Fibroblast of the aortic adventitia (primary cell): ENCODE results near the gene ATP10A. TPM values are rescaled to one million over a fixed set of nuclear protein-coding genes. Genes with fewer than 3 reads are reported as not detected.

Experiments used
- DNase-seq: peaks from one replicate; pipeline ENCODE4 v3.0.0-alpha.2; 2010; ENCODE audit warnings: low read depth
- H3K4me3 ChIP-seq: 2 replicates; pipeline ENCODE4 v1.5.1; 2011; ENCODE audit warnings: low read depth, mild to moderate bottlenecking, control low read depth, low read length, moderate library complexity
- total RNA-seq: library from RNA; depleted of rRNA; stranded (reverse); fragments of >200 nt; gene quantifications from 2 replicates; pipeline ENCODE4 v1.2.3, GENCODE V29; 2012; ENCODE audit warnings: low replicate concordance
- TF ChIP-seq, protein P1 (sequence below): IDR thresholded peaks from 2 replicates; pipeline ENCODE4 v1.5.1; 2011; ENCODE audit warnings: mild to moderate bottlenecking, low read length, control low read depth, inconsistent platforms; ENCODE audit not compliant: insufficient read depth

ATP10A gene
- total RNA-seq, 1 donor: 4.4 TPM

DNA sequence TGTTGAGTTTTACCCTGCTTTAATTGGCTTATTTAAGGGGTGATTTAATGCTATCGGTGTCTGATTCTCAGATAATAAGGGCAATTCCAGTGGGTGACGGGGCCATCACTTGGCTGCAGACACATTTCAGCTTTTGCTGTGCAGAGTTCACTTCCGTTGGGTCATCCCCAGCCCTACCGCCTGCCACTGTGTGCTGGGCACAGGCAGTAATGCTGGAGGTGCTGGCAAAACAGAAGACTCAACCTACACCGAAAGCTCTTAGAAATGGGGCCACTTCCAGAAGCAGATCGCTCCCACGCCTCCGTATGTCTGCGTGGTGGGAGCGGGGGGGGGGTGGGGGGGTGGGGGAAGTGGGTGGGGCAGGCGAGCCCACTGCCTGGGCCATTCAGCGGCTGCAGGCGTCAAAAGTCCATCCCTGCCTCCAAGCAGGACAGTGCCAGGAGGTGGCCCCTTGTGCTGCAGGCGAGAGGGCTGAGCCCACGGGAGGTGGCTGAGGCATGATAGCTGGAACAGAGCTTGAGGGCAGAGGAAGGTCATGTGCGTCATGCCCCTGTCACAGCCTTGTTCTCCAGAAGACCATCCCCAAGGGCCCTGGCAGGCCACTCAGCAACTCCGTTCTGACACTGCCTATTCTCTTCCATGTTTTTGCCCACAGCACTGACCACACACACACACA lies 128.3 kb downstream of the ATP10A start:
- DNase-seq: no peak
- TF ChIP-seq, protein P1, sequence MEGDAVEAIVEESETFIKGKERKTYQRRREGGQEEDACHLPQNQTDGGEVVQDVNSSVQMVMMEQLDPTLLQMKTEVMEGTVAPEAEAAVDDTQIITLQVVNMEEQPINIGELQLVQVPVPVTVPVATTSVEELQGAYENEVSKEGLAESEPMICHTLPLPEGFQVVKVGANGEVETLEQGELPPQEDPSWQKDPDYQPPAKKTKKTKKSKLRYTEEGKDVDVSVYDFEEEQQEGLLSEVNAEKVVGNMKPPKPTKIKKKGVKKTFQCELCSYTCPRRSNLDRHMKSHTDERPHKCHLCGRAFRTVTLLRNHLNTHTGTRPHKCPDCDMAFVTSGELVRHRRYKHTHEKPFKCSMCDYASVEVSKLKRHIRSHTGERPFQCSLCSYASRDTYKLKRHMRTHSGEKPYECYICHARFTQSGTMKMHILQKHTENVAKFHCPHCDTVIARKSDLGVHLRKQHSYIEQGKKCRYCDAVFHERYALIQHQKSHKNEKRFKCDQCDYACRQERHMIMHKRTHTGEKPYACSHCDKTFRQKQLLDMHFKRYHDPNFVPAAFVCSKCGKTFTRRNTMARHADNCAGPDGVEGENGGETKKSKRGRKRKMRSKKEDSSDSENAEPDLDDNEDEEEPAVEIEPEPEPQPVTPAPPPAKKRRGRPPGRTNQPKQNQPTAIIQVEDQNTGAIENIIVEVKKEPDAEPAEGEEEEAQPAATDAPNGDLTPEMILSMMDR: no peak
- no peak overlapping the region for H3K4me3 ChIP-seq

DNA sequence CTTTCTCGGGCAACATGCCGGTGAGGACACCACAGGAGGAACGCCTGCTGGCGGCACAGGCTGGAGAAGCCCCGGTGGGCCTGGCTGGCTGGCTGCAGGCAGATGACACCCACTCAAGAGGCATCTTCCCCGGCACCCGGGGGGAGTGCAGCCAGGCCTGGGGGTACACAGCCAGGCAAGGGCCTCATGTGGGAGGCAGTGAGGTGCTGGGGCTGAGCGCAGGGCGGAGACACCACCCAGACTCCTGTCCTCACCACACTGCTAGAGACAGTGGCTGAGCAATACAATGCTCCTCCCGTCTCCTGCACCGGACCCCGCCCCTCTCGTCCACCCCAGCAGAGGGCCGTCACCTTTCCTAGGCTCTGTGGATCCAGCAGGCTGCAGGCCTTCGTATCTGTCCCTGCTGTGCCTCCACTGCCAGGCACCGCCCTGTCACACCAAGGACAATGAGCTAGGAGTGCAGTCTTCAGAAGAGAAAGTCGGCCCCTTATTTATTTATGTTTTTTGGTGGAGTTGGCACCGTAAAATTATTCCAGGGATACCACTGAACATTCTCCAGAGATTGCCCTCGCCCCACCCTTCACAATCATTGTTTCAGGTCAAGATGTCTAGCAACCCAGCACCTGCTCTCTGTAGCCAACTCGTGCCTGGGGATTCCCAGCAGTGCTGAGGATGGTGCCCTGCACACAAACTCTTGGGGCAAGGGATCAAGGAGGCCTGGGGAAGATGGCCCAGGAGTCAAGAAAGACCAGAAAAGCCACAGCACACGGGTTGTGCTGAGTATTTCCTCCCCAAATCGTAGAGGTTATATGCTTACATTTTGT lies 129.1 kb downstream of the ATP10A start:
- no peak for DNase-seq
- TF ChIP-seq, protein P1: no peak
- no peak overlapping the region for H3K4me3 ChIP-seq

DNA sequence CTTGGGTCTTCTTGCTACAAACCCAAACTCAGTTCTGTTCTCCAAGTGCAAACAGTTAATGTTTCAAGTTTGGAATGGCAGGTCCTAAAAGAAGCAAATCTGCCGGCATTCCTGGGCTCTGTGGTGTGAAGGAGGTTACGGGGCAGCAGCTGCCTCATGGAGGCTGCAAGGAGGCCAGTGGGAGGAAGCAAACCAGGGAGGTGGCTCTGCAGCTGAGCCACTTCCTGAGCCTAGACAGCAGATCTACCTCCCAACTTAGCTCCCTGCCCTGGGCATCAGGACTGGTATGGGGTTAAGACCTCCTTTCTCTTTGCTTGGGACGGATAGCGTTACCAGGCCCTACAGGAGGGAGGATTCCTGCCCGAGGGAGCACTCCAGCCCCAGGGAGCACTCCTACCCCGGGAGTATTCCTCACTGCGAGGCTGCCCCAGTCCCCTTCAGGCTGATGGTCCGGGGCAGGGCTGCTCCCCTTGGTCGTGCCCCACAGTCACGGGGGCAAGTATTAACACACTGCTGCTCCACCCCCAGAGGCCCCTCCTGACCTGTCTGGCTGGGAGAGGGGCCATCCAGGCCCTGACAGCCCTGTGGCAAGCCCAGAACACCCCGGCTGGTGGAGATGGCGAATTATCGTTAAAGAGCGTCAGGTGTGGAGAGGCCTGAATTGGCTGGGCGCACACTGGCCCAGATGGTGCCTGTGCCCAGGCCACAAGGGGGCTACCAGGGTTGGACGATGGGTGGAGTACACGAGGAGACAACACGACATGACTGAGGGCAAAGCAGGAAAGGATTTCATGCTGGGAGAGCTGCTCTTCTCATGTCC lies 129.9 kb downstream of the ATP10A start:
- no peak overlapping the region for H3K4me3 ChIP-seq
- TF ChIP-seq, protein P1: no peak
- DNase-seq: no peak

DNA sequence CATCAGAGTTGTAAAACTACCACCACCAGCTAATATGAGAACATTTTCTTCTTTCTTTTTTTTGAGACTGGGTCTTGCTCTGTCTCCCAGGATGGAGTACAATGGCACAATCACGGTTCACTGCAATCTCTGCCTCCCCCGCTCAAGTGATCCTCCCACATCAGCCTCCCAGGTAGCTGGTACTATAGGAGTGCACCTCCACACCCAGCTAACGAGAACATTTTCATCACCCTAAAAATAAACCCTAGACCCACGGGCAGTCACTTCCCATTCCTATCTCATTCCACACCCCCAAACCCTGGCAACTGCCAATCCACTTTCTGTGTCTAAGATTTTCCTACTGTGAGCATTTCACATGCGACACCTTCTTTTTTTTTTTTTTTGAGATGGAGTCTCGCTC lies 130.9 kb downstream of the ATP10A start:
- TF ChIP-seq, protein P1: no peak
- no peak for DNase-seq
- H3K4me3 ChIP-seq: no peak overlapping the region

DNA sequence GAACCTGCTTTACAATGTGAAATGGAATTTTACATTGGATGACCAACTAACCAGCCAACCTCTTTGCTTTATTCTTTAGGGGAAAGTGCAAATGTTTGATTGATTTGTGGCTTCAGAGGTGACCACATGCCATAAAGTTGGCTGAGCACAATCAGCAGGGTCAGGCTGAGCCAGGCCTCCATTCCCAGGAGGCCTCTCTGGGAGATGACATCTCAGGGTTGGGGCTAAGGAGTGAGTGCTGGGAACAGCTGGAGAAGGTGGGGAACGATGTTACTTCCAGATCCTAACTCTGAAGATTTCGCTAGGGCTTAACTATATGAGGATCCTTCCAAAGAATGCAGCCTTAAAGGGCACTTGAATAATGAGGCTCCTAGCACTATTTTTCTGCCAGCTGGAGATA lies 131.7 kb downstream of the ATP10A start:
- TF ChIP-seq, protein P1: no peak
- H3K4me3 ChIP-seq: no peak overlapping the region
- DNase-seq: no peak

DNA sequence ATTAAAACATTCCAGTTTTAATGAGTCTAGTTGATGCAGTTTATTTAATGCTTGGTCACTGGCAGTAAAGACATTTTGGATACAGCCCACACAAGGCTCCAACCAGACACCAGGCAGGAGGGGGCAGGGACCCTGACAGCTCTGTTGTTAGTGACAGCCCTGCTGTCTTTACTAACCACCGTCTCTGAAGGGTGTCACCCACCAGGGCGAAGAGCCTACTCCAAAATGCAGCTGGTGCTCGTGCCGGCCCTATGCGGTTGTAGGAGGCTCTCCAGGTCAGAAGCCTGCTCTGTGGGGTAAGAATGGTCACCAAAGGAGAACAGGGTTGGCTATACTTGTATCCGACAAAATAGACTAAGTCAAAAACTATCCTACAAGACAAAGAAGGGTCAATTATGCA lies 132.2 kb downstream of the ATP10A start:
- TF ChIP-seq, protein P1: no peak
- DNase-seq: no peak
- H3K4me3 ChIP-seq: no peak overlapping the region
